Activated CD4-positive, alpha-beta T cell treated with anti-CD3 and anti-CD28 coated beads for 36 hours (primary cell): Measurements from ENCODE around the gene CYP26A1. TPM values are rescaled to one million over a fixed set of nuclear protein-coding genes. Genes with fewer than 3 reads are reported as not detected.

Experiments
- ATAC-seq: fragments of 200-7000 bp; cut with Tn5 transposase; one replicate; pipeline ENCODE4 v1.10.0; 2021; ENCODE audit warnings: mild to moderate bottlenecking, moderate library complexity
- CTCF ChIA-PET: fragments of 350-600 bp; sonication (Branson Sonifier 250); formaldehyde crosslinking; loops from one replicate; lab custom pipeline; 2021; ENCODE audit warnings: antibody characterized with exemption; lab: Charles Lee
- POLR2A ChIA-PET: fragments of 350-600 bp; sonication (Branson Sonifier 250); formaldehyde crosslinking; loops from one replicate; lab custom pipeline; 2021; ENCODE audit warnings: antibody characterized with exemption, inconsistent platforms; lab: Charles Lee
- DNase-seq: peaks from one replicate; pipeline ENCODE4 v3.0.0-alpha.2; 2020
- H3K27ac Mint-ChIP-seq: one replicate; pipeline ENCODE4 v1.8.0; 2021; ENCODE audit warnings: mixed read lengths
- H3K27me3 Mint-ChIP-seq: one replicate; pipeline ENCODE4 v1.8.0; 2021; ENCODE audit warnings: mixed read lengths
- H3K36me3 Mint-ChIP-seq: one replicate; pipeline ENCODE4 v1.8.0; 2021; ENCODE audit warnings: low read depth, mixed read lengths
- H3K4me1 Mint-ChIP-seq: one replicate; pipeline ENCODE4 v1.8.0; 2021; ENCODE audit warnings: mixed read lengths
- H3K4me3 Mint-ChIP-seq: one replicate; pipeline ENCODE4 v1.8.0; 2021; ENCODE audit warnings: mild to moderate bottlenecking, moderate library complexity, mixed read lengths
- H3K9me3 Mint-ChIP-seq: one replicate; pipeline ENCODE4 v1.8.0; 2021; ENCODE audit warnings: low read depth, mixed read lengths
- intact Hi-C, 2 experiments: fragments of 100-400 bp; cut with DNase I in 1 of 2; cut with micrococcal nuclease in 1 of 2; formaldehyde crosslinking; loops; one replicate each; pipeline versions ENCODE4 v1.14.2 to v1.15.1; 2022 to 2024; cut with DNase I, micrococcal nuclease
- total RNA-seq, 2 experiments: library from RNA; stranded (reverse); gene quantifications; one replicate each; pipeline ENCODE4 v1.2.3, GENCODE V29; 2021

Gene CYP26A1
- not detected for total RNA-seq

DNA sequence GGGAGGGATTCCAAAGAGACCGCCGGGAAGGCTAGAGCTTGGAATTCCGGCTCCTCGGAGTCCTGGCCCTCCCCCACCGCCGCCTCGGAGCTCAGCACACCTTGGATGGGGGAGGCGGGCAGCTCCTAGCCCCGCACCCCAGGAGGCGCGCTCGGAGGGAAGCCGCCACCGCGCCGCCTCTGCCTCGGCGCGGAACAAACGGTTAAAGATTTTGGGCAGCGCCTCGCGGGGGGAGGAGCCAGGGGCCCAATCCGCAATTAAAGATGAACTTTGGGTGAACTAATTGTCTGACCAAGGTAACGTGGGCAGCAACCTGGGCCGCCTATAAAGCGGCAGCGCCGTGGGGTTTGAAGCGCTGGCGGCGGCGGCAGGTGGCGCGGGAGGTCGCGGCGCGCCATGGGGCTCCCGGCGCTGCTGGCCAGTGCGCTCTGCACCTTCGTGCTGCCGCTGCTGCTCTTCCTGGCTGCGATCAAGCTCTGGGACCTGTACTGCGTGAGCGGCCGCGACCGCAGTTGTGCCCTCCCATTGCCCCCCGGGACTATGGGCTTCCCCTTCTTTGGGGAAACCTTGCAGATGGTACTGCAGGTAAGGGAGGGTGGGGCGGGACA is at the start of gene CYP26A1:
CYP26A1 (plus strand) TSS at position 355 of the 608 bp plus-strand sequence; CDS start at position 397, 42 bp downstream.
- Mint-ChIP-seq H3K4me1 (peaks cover 29% of the 10 kb centered on the region), H3K27ac (no peak within 1 kb of the TSS), H3K27me3 (peaks cover 69% of the 10 kb centered on the region), H3K36me3 (no peaks in the 10 kb centered on the region), H3K4me3 (peak within 1 kb of the TSS; percentile 48), H3K9me3 (no peaks in the 10 kb centered on the region)
- CTCF ChIA-PET = no interaction called here
- ATAC-seq (no peak), DNase-seq (peak; percentile 25)
- POLR2A ChIA-PET = interaction anchor here (0.5 to 1.1 kb wide), 2 partner anchors 9 to 202 kb away, joined by 3 read pairs; no protein-coding TSS in a partner anchor
- intact Hi-C loops = loop anchor here (2.0 to 5.0 kb wide), 3 partner anchors 13 to 381 kb away; partner anchors contain the start of gene CYP26C1 (in 1 of the 2)

DNA sequence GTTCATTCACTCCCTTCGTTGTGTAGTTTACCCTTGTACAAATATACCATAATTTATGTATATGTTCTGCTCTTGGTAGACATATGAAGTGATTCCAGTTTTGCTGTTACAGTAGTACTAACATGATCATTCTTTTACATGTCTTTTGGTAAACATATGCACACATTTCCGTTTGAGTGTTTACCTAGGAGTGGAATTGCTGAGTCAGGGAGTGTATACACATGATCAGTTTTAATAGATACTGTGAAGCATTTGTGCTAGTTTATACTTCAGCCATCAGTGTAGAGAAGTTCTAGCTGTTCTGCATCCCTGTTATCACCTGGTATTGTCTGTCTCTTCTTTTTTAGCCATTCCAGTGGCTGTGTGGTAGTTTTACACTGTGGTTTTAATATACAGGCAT is 47.6 kb upstream of the CYP26A1 start:
- H3K4me1 Mint-ChIP-seq = no peaks in the 10 kb centered on the region
- ATAC-seq = no peak
- CTCF ChIA-PET = no interaction called here

GRCh38 chr10:93027508-93027907 is 46.2 kb upstream of the CYP26A1 start:
- Mint-ChIP-seq H3K27me3 (no peaks in the 10 kb centered on the region), H3K36me3 (peaks cover 8% of the 10 kb centered on the region), H3K4me3 (no peak overlapping the region), H3K9me3 (no peaks in the 10 kb centered on the region), H3K27ac (no peak overlapping the region), H3K4me1 (no peaks in the 10 kb centered on the region)
- CTCF ChIA-PET = no interaction called here
- DNase-seq (no peak), ATAC-seq (no peak)
- POLR2A ChIA-PET = no interaction called here
- intact Hi-C loops = no loop called here

More for the DNA sequence above, 47.6 kb upstream of the CYP26A1 start:
- Mint-ChIP-seq H3K27ac (no peak overlapping the region), H3K36me3 (peaks cover 8% of the 10 kb centered on the region), H3K9me3 (no peaks in the 10 kb centered on the region), H3K27me3 (no peaks in the 10 kb centered on the region), H3K4me3 (no peak overlapping the region)
- DNase-seq = no peak
- POLR2A ChIA-PET = no interaction called here
- intact Hi-C loops = no loop called here

GRCh38 chr10:93028883-93029282 is 44.8 kb upstream of the CYP26A1 start:
- intact Hi-C loops = no loop called here
- no peak for DNase-seq
- ChIA-PET POLR2A (no interaction called here), CTCF (no interaction called here)
- Mint-ChIP-seq H3K27me3 (no peaks in the 10 kb centered on the region), H3K27ac (no peak overlapping the region), H3K4me1 (no peaks in the 10 kb centered on the region), H3K4me3 (no peak overlapping the region), H3K36me3 (peaks cover 8% of the 10 kb centered on the region), H3K9me3 (no peaks in the 10 kb centered on the region)
- ATAC-seq = no peak

- Mint-ChIP-seq H3K9me3 (no peaks in the 10 kb centered on the region), H3K4me1 (no peaks in the 10 kb centered on the region), H3K27me3 (no peaks in the 10 kb centered on the region), H3K36me3 (peaks cover 8% of the 10 kb centered on the region), H3K4me3 (no peak overlapping the region), H3K27ac (no peak overlapping the region)
- ATAC-seq (no peak), DNase-seq (no peak)
- ChIA-PET POLR2A (no interaction called here), CTCF (interaction anchor here (1.2 kb wide), 1 partner anchor 65 kb away, joined by 4 read pairs; no protein-coding TSS in a partner anchor)
- intact Hi-C loops = no loop called here
Measured at GRCh38 chr10:93030409-93030808, 43.3 kb upstream of the CYP26A1 start.

DNA sequence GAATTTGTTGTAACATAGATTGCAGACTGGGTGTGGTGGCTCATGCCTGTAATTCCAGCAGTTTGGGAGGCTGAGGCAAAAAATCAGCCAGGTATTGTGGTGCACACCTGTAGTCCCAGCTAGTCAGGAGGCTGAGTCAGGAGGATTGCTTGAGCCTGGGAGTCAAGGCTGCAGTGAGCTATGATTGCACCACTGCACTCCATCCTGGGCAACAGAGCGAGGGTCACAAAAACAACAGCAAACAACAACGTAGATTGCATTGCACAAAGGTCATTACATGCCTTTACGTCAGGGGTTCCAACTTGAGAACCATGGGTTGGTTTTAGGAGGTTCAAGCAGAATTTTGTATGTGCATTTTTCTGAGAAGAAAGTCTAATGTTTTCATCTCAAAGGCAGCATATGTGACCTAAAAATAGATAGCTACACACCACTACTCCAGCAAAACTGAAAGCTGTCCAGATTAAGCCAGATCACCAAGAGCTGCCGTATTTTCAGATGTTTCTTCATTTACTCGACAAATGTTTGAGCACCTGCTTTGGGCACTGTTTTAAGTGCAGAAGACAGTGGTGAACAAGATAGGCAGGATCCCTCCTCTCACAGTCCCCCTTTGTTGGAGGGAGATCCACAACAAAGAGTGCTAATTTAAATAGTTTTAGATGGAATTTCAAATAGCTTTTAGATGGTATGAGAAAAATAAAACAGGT is 41.4 kb upstream of the CYP26A1 start:
- intact Hi-C loops = no loop called here
- CTCF ChIA-PET = interaction anchor here (0.7 kb wide), 1 partner anchor 165 kb away, joined by 4 read pairs; no protein-coding TSS in a partner anchor
- Mint-ChIP-seq H3K9me3 (no peaks in the 10 kb centered on the region), H3K36me3 (peaks cover 3% of the 10 kb centered on the region), H3K4me1 (no peaks in the 10 kb centered on the region), H3K4me3 (no peak overlapping the region), H3K27me3 (no peaks in the 10 kb centered on the region), H3K27ac (no peak overlapping the region)
- POLR2A ChIA-PET = no interaction called here
- DNase-seq = no peak
- ATAC-seq = no peak

- Mint-ChIP-seq H3K36me3 (peaks cover 3% of the 10 kb centered on the region), H3K4me1 (no peaks in the 10 kb centered on the region), H3K9me3 (no peaks in the 10 kb centered on the region), H3K27ac (no peak overlapping the region), H3K27me3 (no peaks in the 10 kb centered on the region), H3K4me3 (no peak overlapping the region)
- ATAC-seq (no peak), DNase-seq (no peak)
- POLR2A ChIA-PET = no interaction called here
- intact Hi-C loops = no loop called here
- CTCF ChIA-PET = interaction anchor here (0.7 kb wide), 1 partner anchor 166 kb away, joined by 4 read pairs; no protein-coding TSS in a partner anchor
Measured at GRCh38 chr10:93032809-93033137, 40.9 kb upstream of the CYP26A1 start.

DNA sequence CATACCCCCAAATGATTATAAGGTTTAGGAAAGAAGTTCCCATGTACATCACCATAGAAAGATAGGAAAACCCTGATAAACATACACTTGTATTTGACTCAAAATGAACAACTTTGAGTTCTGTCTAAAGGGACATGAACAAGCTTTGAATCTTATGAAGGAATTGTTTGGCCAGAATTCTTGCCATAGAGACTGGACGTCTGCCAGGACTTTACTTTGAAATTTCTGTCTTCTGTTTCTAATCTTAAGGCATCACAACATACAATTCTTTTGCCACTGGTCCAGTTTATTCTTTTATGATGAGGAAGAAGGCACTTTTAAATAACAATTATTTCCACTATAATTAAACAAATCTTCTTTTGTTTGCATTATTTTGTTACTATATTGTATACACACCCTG is 39.3 kb upstream of the CYP26A1 start:
- H3K27ac Mint-ChIP-seq = no peak overlapping the region
- no peaks in the 10 kb centered on the region for H3K9me3 Mint-ChIP-seq
- H3K36me3 Mint-ChIP-seq = peaks cover 3% of the 10 kb centered on the region
- no peak for ATAC-seq
- H3K27me3 Mint-ChIP-seq = no peaks in the 10 kb centered on the region
- no peak overlapping the region for H3K4me3 Mint-ChIP-seq
- POLR2A ChIA-PET = no interaction called here
- no peaks in the 10 kb centered on the region for H3K4me1 Mint-ChIP-seq
- DNase-seq = no peak
- intact Hi-C loops = no loop called here
- CTCF ChIA-PET = interaction anchor here (0.8 kb wide), 1 partner anchor 23 kb away, joined by 3 read pairs; no protein-coding TSS in a partner anchor

DNA sequence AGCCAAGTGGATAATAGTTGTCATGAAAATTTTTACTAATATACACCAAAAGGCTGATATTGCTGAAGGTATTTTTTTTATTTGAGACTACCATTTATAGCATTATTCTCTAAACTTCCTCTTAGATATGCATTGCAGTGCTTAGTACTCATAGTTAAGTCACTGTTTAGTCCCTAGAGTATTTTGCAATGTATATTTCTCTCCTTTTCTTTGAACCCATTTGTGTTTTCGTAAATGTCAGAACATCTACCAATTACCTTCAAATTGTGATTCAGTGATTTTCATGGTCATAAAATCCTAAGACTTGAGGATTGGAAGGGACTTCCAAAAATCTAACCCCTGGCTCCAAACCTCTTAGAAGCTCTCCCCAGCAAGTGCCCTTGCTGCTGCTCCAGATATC is 34.6 kb upstream of the CYP26A1 start:
- DNase-seq = no peak
- Mint-ChIP-seq H3K4me1 (no peaks in the 10 kb centered on the region), H3K27me3 (no peaks in the 10 kb centered on the region), H3K4me3 (no peak overlapping the region), H3K36me3 (peaks cover 5% of the 10 kb centered on the region), H3K9me3 (no peaks in the 10 kb centered on the region), H3K27ac (no peak overlapping the region)
- CTCF ChIA-PET = interaction anchor here (1.0 kb wide), 1 partner anchor 28 kb away, joined by 3 read pairs; no protein-coding TSS in a partner anchor
- no peak for ATAC-seq
- intact Hi-C loops = loop anchor here in 1 of 2 experiments (2.0 kb wide), 1 partner anchor 74 kb away; no protein-coding TSS in a partner anchor
- POLR2A ChIA-PET = no interaction called here

DNA sequence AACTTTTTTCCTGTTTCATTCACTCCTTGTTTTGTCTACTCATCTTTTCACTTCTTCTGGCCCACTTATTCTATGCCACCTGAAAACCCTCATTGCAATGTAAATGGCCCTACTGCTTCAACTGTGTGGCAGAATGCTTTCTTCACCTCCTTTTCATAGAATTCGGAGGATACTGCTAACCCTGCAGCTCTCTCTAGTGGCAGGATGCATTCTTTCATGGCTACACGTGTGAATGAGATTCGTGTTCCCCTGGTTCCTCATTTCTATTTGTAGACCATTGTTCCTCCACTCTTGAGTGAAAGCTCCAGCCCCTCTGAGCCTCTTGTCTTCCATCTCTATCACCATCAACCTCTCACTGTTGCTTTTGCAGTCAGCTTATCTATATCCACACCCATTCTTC is 34.0 kb upstream of the CYP26A1 start:
- Mint-ChIP-seq H3K27me3 (no peaks in the 10 kb centered on the region), H3K27ac (no peak overlapping the region), H3K36me3 (peaks cover 5% of the 10 kb centered on the region), H3K4me1 (no peaks in the 10 kb centered on the region), H3K9me3 (no peaks in the 10 kb centered on the region), H3K4me3 (no peak overlapping the region)
- ChIA-PET POLR2A (no interaction called here), CTCF (interaction anchor here (1.0 kb wide), 1 partner anchor 29 kb away, joined by 3 read pairs; no protein-coding TSS in a partner anchor)
- DNase-seq (no peak), ATAC-seq (no peak)
- intact Hi-C loops = loop anchor here in 1 of 2 experiments (2.0 kb wide), 1 partner anchor 75 kb away; no protein-coding TSS in a partner anchor

GRCh38 chr10:93054486-93054885 is 19.2 kb upstream of the CYP26A1 start:
- H3K4me3 Mint-ChIP-seq = no peak overlapping the region
- ChIA-PET POLR2A (no interaction called here), CTCF (interaction anchor here (1.5 to 3.0 kb wide), 3 partner anchors 8 to 23 kb away, joined by 3 to 12 read pairs (median 6); no protein-coding TSS in a partner anchor)
- H3K36me3 Mint-ChIP-seq = peaks cover 10% of the 10 kb centered on the region
- H3K27me3 Mint-ChIP-seq = peaks cover 3% of the 10 kb centered on the region
- ATAC-seq (no peak), DNase-seq (no peak)
- no peaks in the 10 kb centered on the region for H3K4me1 Mint-ChIP-seq
- intact Hi-C loops = no loop called here
- no peaks in the 10 kb centered on the region for H3K9me3 Mint-ChIP-seq
- H3K27ac Mint-ChIP-seq = no peak overlapping the region
